ENCODE measurements around the gene PTK7. TPM values are rescaled to one million over a fixed set of nuclear protein-coding genes. Genes with fewer than 3 reads are reported as not detected.

Gene PTK7
- polyA plus RNA-seq, 10 donors: 33.3 to 176 (median 57.0) TPM

GRCh38 chr6:43202451-43202850 lies 126.3 kb downstream of the PTK7 start:
- no peak for DNase-seq

- no peak for DNase-seq
Measured at GRCh38 chr6:43203029-43203717, 127.1 kb downstream of the PTK7 start.

GRCh38 chr6:43203718-43204095 lies 127.6 kb downstream of the PTK7 start:
- DNase-seq: no peak

GRCh38 chr6:43204271-43205105 lies 128.4 kb downstream of the PTK7 start:
- DNase-seq: no peak

GRCh38 chr6:43205849-43206248 lies 129.7 kb downstream of the PTK7 start:
- DNase-seq: no peak

- DNase-seq: no peak
Measured at GRCh38 chr6:43207286-43207685, 131.2 kb downstream of the PTK7 start.

Other genes with a start within 250 kb of the PTK7 start
- 10 to 100 TPM; 60.0 to 94.2 (median 75.2) TPM for gene RPL7L1, start 196.7 kb upstream of the PTK7 start, polyA plus RNA-seq (ENCODE audit: insufficient read length in 10 of 10)
- not detected for gene PTCRA, start 160.3 kb upstream of the PTK7 start, polyA plus RNA-seq (ENCODE audit: insufficient read length in 10 of 10)
- 10 to 100 TPM; 21.2 to 43.0 (median 28.6) TPM for gene CNPY3, start 146.8 kb upstream of the PTK7 start, polyA plus RNA-seq (ENCODE audit: insufficient read length in 10 of 10)
- gene GNMT, start 115.6 kb upstream of the PTK7 start, polyA plus RNA-seq (ENCODE audit: insufficient read length in 10 of 10): under 1 TPM; 0.16 to 0.92 (median 0.44) TPM
- 10 to 100 TPM in 9 of 10 donors, 1 to 10 TPM in 1; 8.4 to 27.6 (median 16.2) TPM for gene PEX6, start 97.1 kb upstream of the PTK7 start, polyA plus RNA-seq (ENCODE audit: insufficient read length in 10 of 10)
- 10 to 100 TPM; 39.5 to 50.4 (median 44.8) TPM for gene PPP2R5D, start 91.7 kb upstream of the PTK7 start, polyA plus RNA-seq (ENCODE audit: insufficient read length in 10 of 10)
- gene MEA1, start 62.4 kb upstream of the PTK7 start, polyA plus RNA-seq (ENCODE audit: insufficient read length in 10 of 10): 10 to 100 TPM; 38.5 to 63.2 (median 46.0) TPM
- 100 to 1,000 TPM; 157 to 208 (median 190) TPM for gene KLHDC3, start 62.1 kb upstream of the PTK7 start, polyA plus RNA-seq (ENCODE audit: insufficient read length in 10 of 10)
- gene RRP36, start 54.7 kb upstream of the PTK7 start, polyA plus RNA-seq (ENCODE audit: insufficient read length in 10 of 10): 10 to 100 TPM; 40.7 to 51.6 (median 47.2) TPM
- gene CUL7, start 22.5 kb upstream of the PTK7 start, polyA plus RNA-seq (ENCODE audit: insufficient read length in 10 of 10): 10 to 100 TPM; 33.5 to 43.4 (median 37.8) TPM
- gene MRPL2, start 16.9 kb upstream of the PTK7 start, polyA plus RNA-seq (ENCODE audit: insufficient read length in 10 of 10): 10 to 100 TPM; 40.0 to 50.0 (median 41.9) TPM
- 10 to 100 TPM; 18.5 to 34.2 (median 21.2) TPM for gene KLC4, start 16.7 kb upstream of the PTK7 start, polyA plus RNA-seq (ENCODE audit: insufficient read length in 10 of 10)
- 10 to 100 TPM; 33.9 to 64.4 (median 46.8) TPM for gene SRF, start 95.0 kb downstream of the PTK7 start, polyA plus RNA-seq (ENCODE audit: insufficient read length in 10 of 10)
- 10 to 100 TPM; 10.3 to 26.8 (median 17.4) TPM for gene CUL9, start 105.9 kb downstream of the PTK7 start, polyA plus RNA-seq (ENCODE audit: insufficient read length in 10 of 10)
- 10 to 100 TPM; 12.5 to 36.1 (median 17.7) TPM for gene DNPH1, start 153.2 kb downstream of the PTK7 start, polyA plus RNA-seq (ENCODE audit: insufficient read length in 10 of 10)
- gene TTBK1, start 167.2 kb downstream of the PTK7 start, polyA plus RNA-seq (ENCODE audit: insufficient read length in 10 of 10): under 1 TPM in 9 of 10 donors, not detected in 1; 0.03 to 0.07 (median 0.05) TPM
- gene SLC22A7, start 221.9 kb downstream of the PTK7 start, polyA plus RNA-seq (ENCODE audit: insufficient read length in 10 of 10): under 1 TPM in 3 of 10 donors, not detected in 7; 0.05 to 0.45 (median 0.11) TPM
- 1 to 10 TPM in 6 of 10 donors, under 1 TPM in 4; 0.43 to 1.5 (median 1.0) TPM for gene CRIP3, start 232.5 kb downstream of the PTK7 start, polyA plus RNA-seq (ENCODE audit: insufficient read length in 10 of 10)

Measured in muscle of back (tissue), 11 donors.